ENCODE measurements around the gene WNT16.
"Not testable (repeated sequence)": the region's sequence is repeated elsewhere in the genome, so short reads cannot be mapped to it uniquely, and the experiment has no call there.

Gene WNT16

GRCh38 chr7:121328508-121329190, at the start of gene WNT16:
Gene WNT16, plus strand, starts transcription at chr7:121329000. Its CDS starts 293 bp downstream, at chr7:121329293.
- no peak for DNase-seq

- DNase-seq: no peak
Measured at GRCh38 chr7:121279060-121279620, 49.7 kb upstream of the WNT16 start.

- DNase-seq: no peak
Measured at GRCh38 chr7:121279822-121280221, 49.0 kb upstream of the WNT16 start.

DNA sequence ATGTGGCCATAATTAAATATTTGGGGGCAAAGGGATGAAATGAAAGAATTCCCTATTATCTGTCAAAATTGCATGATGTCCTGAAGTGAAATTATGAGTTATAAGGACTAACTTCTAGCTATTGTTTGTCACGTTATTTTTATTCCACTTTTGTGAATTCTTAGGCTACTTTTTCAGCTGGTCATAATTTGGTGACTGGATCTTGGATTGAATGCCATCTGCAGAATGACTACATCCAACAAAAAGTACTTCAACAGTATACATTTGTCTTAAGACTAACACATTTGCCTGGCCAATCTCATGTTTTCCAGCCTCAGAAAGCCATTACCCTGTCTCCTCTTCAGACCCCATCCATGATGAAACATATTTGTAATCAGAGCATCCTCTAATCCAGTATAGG, 48.1 kb upstream of the WNT16 start:
- DNase-seq: no peak

DNA sequence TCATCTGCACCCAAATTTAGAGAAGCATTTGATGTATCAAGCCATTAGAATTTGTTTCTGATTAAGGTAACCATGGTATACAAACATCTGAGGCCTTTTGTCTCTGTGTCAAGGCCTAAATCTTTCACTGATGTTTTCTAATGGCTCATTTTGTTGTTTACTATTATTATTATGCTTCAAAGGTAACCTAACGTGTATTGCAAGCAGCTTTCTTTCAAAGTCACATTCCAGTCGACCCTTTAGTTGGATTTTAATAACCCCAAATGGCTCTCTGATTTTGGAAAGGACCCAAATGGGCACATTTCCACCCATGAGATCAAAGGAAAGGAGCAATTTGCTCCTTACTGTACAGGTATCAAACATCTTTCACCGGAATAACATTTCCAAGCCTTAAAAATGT, 46.7 kb upstream of the WNT16 start:
- no peak for DNase-seq

DNA sequence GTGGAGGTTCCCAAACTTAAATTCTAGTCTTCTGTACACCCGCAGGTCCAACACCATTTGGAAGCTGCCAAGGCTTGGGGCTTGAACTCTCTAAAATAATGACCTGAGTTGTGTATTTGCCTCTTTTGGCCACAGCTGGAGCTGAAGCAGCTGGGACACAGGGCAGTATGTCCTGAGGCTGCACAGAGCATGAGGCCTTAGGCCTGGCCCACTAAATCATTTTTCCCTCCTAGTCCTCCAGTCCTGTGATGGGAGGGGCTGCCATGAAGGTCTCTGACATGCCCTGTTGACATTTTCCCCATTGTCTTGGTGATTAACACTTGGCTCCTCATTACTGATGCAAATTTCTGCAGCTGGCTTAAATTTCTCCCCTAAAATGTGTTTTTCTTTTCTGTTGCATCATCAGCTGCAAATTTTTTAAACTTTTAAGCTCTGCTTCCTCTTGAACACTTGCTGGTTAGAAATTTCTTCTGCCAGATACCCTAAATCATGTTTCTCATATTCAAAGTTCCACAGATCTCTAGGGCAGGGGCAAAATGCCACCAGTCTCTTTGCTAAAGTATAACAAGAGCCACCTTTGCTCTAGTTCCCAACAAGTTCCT, 43.6 kb upstream of the WNT16 start:
- DNase-seq: no peak

GRCh38 chr7:121286186-121286585, 42.6 kb upstream of the WNT16 start:
- no peak for DNase-seq

- no peak for DNase-seq
Measured at GRCh38 chr7:121286742-121287734, 41.8 kb upstream of the WNT16 start.

GRCh38 chr7:121288894-121289293, 39.9 kb upstream of the WNT16 start:
- no peak for DNase-seq

DNA sequence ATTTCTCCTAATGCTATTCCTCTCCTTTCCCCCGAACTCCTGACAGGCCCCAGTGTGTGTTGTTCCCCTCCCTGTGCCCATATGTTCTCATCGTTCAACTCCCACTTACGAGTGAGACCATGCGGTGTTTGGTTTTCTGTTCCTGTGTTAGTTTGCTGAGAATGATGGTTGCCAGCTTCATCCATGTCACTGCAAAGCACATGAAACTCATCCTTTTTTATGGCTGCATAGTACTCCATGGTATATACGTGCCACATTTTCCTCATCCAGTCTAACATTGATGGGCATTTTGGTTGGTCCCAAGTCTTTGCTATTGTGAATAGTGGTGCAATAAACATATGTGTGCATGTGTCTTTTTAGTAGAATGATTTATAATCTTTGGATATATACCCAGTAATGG, 38.9 kb upstream of the WNT16 start:
- DNase-seq: not testable (repeated sequence)

DNA sequence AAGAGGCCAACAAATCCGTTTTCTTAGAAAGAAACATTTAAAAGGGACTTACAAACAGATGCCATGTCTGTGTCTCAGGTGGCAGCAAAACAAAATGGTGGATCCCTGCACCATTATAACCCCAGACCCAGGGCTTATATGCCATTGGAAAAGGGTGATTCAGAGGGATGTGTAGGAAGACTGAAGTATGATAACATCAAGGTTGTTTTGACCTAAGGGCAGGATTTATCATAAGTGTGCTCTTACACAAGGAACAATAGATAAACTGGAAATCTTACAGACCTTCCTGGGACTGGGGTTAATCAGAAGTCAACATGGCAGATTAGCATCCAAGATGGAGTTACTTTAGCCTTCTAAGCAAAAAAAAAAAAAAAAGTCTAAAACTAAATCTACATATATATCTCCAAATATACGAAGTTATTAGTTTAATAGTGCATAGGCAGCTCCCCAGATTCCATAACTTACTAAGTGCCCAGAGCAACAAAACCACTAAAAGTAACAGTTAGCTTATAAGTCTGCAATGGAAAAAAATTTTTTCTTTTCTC, 34.3 kb upstream of the WNT16 start:
- DNase-seq: no peak

DNA sequence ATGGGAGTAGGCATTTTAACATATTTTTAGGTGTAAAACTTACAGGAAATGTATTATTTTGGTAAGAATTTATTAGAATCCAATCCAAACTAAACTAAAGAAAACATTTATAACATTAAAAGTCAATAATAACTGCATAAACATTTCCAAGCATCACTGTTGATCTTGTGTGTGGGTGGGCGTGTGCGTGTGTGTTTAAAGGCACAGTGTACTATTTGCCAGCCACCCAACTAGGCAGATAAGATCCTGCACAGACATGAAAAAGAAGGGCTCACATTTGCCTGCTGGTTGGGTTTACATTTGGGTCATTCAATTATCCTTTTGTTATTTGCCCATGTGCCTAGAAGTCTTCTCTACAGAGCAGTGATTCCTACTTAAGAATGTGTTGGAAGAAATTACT, 31.0 kb upstream of the WNT16 start:
- DNase-seq: no peak

DNA sequence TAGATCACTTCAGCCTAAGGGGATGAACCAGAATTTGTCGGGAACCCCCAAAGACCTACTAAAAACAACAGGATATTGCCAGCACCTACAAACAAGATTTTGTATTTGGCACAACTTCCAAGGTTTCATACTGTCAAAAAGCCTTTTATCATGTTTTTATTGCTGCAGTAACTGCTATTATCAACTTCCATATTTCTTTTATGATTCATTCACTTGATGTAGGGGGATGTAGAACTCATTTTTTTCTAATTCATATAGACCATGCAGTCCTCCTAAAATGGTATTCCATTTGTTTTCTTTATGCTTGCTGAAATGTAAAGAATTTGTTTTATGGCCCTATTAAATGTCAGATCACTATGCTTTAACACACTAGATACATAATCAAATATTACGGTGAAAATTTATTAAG, 30.0 kb upstream of the WNT16 start:
- no peak for DNase-seq

GRCh38 chr7:121300685-121301420, 27.9 kb upstream of the WNT16 start:
- DNase-seq: no peak

GRCh38 chr7:121301446-121302213, 27.2 kb upstream of the WNT16 start:
- no peak for DNase-seq

DNA sequence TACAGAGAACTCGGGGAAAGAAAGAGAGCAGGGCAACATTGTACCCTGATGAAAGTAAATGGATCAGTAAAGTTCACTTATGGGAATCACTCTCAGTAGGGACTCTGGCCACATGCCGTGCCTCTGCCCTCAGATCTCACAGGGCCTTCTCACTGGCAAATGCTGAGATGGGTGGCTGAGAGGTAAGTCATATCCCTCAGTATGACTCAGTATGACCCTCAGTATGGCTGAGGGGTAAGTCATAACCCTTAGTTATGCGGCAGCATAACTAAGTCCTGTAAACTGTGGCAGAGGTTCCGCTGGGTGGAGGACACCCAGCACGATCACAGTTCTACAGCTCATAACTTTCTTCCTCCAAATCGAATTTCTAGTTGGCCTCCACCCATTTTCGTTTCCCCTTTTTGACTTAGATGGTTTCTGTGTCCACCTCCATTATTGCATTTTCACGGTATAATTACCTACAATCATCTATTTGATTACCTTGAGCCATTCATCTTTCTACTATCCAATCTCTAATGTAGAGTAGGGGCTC, 26.5 kb upstream of the WNT16 start:
- no peak for DNase-seq

GRCh38 chr7:121303422-121304101, 25.2 kb upstream of the WNT16 start:
- no peak for DNase-seq

GRCh38 chr7:121304102-121304658, 24.6 kb upstream of the WNT16 start:
- no peak for DNase-seq

- no peak for DNase-seq
Measured at GRCh38 chr7:121305109-121305508, 23.7 kb upstream of the WNT16 start.

GRCh38 chr7:121306565-121306964, 22.2 kb upstream of the WNT16 start:
- no peak for DNase-seq

All from CD4-positive, alpha-beta T cell treated with Interleukin-10 for 1 hour (primary cell).